ENCODE results near the gene SNX14.

DNA sequence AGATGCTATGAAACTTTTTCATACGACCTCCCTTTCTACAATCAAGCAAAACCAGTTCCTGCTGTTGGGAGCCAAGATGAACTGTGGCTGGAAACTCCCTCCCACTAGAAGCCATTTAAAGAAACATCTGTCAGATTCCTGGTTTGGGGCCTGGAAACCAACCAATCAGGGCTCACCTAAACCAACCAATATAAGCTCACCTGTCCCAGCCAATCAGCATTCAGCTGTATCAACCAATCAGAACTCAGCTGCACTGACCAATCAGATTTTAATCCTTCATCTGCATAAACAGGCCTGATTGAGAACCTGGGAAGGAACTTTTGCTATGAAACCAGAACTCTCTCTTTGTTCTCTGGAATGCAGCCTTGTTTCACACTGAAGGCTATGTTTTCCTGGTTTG, 42.4 kb downstream of the SNX14 start:
- TF ChIP-seq POLR2A (IDR thresholded peaks at IDR 0.05): no peak
- no peak for TF ChIP-seq CTCF (IDR thresholded peaks at IDR 0.05)
